DMS114 treated with DMSO at 0.1 percent for 48 hours (cell line): Measurements from ENCODE around the gene NUDT1.

Experiments
- DNase-seq: peaks from one replicate; lab custom pipeline; 2025; ENCODE audit not compliant: unreplicated experiment; lab: John Stamatoyannopoulos, UW

Gene NUDT1

GRCh38 chr7:2222516-2222915 lies 19.5 kb upstream of the NUDT1 start:
- no peak for DNase-seq

GRCh38 chr7:2223321-2223720 lies 18.7 kb upstream of the NUDT1 start:
- DNase-seq: no peak

GRCh38 chr7:2224491-2224928 lies 17.5 kb upstream of the NUDT1 start:
- no peak for DNase-seq

- DNase-seq: no peak
These were observed 17.1 kb upstream of the NUDT1 start for GRCh38 chr7:2224934-2225333.

GRCh38 chr7:2225336-2225735 lies 16.7 kb upstream of the NUDT1 start:
- DNase-seq: no peak

GRCh38 chr7:2225830-2226229 lies 16.2 kb upstream of the NUDT1 start:
- DNase-seq: no peak

- DNase-seq: no peak
These were observed 14.3 kb upstream of the NUDT1 start for GRCh38 chr7:2227699-2228098.

GRCh38 chr7:2228921-2229320 lies 13.1 kb upstream of the NUDT1 start:
- DNase-seq: no peak

GRCh38 chr7:2229467-2229866 lies 12.6 kb upstream of the NUDT1 start:
- DNase-seq: no peak

- DNase-seq: no peak
These were observed 11.8 kb upstream of the NUDT1 start for GRCh38 chr7:2230226-2230625.

- DNase-seq: no peak
These were observed 11.1 kb upstream of the NUDT1 start for GRCh38 chr7:2230882-2231281.

GRCh38 chr7:2231992-2232765 lies 9.8 kb upstream of the NUDT1 start:
- no peak for DNase-seq

GRCh38 chr7:2232766-2233520 lies 9.1 kb upstream of the NUDT1 start, which contains the start of gene MAD1L1:
TSS of gene MAD1L1 (minus strand) at chr7:2232945. CDS start at chr7:2230133, 2,812 bp downstream.
- DNase-seq: peak; percentile 71

GRCh38 chr7:2233926-2234325 lies 8.1 kb upstream of the NUDT1 start:
- no peak for DNase-seq

GRCh38 chr7:2237109-2237602 lies 4.9 kb upstream of the NUDT1 start:
- no peak for DNase-seq

GRCh38 chr7:2239242-2239641 lies 2.8 kb upstream of the NUDT1 start:
- no peak for DNase-seq

GRCh38 chr7:2242541-2243429 lies 759 bp downstream of the NUDT1 start:
- DNase-seq: no peak

- no peak for DNase-seq
These were observed 1.4 kb downstream of the NUDT1 start for GRCh38 chr7:2243458-2243857.

GRCh38 chr7:2244404-2244995 lies 2.5 kb downstream of the NUDT1 start:
- no peak for DNase-seq

- DNase-seq: no peak
These were observed 4.1 kb downstream of the NUDT1 start for GRCh38 chr7:2245883-2246675.
